Measurements from ENCODE around the gene NCL.

NCL gene, protein sequence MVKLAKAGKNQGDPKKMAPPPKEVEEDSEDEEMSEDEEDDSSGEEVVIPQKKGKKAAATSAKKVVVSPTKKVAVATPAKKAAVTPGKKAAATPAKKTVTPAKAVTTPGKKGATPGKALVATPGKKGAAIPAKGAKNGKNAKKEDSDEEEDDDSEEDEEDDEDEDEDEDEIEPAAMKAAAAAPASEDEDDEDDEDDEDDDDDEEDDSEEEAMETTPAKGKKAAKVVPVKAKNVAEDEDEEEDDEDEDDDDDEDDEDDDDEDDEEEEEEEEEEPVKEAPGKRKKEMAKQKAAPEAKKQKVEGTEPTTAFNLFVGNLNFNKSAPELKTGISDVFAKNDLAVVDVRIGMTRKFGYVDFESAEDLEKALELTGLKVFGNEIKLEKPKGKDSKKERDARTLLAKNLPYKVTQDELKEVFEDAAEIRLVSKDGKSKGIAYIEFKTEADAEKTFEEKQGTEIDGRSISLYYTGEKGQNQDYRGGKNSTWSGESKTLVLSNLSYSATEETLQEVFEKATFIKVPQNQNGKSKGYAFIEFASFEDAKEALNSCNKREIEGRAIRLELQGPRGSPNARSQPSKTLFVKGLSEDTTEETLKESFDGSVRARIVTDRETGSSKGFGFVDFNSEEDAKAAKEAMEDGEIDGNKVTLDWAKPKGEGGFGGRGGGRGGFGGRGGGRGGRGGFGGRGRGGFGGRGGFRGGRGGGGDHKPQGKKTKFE

DNA sequence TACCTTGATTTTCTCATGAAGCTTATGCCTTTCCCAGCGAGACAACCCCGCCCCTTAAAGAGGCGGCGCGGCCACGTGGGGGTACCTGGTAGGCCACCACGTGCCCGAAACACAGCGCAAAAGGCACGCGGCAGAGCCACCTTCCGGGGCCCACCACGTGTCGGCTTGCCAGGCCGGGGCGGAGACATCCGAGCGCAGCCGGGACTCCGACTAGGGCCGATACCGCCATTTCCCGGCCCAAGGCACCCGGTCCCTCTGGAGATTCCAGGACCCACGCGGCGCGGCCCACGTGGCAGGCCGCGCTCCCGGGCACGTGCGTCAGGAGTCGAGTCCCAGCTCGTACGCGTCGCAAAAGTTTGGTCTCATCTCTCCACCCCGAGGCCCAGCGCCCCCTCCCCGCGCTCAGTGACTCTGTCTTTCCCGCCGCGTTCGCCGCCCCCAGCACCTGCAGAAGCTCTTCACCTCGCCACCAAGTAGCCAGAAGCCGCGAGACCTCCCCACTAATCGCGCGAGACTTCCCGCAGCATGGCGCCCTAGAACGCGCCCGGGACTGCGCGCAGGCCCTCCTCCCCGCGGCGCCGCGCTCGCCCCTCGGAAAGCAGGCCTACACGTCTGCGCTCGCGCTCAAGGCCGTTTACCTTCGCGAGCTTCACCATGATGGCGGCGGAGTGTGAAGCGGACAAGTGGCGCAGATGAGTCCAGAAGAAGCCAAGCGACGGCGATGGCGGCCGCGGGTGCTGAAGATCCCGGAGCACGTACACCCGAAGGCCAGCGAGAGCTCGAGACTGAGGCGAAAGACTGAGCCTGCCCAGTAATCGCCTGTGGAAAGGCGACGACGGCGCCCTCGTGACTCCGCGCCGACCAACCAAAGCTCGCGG lies at the start of gene NCL:
NCL (minus strand) TSS at position 787 of the 878 bp plus-strand sequence; CDS start at position 656, 131 bp downstream.
- DNase-seq, result peak; percentile 82

DNA sequence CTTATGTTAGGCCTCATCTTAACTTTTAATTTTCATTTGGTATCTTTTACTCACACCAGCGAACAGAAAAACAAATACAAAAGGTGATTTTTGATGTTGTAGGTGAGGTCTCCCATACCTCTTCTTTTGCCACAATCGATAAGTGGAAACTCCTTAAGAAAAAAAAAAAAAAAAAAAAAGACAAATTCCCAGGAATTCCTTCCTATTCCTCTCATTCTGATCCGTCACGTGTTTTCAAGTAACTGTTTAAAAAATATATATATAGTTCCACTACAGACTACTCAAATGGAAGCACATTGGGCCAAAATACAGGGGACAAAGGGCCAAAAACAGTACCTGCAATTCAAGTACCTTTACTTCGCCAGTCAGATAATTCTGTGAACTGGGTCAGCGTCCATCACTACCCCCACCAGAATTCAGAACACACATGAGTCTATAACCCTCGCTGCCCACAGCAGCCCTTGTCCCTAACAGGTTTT lies 49.5 kb upstream of the NCL start:
- DNase-seq, result no peak

DNA sequence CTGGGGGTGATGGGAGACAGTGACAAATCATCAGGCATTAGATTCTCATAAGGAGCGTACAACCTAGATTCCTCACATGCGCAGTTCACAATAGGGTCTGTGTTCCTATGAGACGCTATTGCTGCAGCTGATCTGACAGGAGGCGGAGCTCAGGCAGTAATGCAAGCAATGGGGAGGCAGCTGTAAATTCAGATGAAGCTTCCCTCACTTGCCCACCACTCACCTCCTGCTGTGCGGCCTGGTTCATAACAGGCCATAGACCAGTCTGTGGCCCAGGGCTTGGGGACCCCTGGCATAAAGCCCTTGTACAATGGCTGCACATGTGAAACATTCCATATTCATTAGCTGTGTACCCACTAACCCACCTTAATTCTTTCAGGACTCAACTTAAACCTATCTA lies 47.9 kb upstream of the NCL start:
- peak; percentile 7 for DNase-seq

DNA sequence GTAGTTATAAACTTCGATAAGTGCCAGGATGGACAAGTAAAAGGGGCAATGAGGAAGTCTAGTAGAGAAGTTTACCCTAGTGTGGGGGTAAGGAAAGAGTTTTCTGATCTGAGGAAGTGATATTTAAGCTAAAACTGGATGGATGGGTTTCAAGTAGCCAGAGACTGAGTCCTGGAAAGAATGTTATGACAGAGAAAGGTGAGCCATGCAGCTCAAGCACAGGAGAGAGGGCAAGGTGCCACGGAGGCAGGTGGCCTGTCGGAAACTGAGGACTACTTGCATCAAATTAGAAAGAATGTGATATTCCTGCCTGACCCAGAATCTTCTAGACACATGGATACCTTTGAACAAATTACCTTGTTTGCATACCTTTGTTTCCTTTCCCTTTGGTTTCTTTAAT lies 39.5 kb upstream of the NCL start:
- DNase-seq, result no peak

DNA sequence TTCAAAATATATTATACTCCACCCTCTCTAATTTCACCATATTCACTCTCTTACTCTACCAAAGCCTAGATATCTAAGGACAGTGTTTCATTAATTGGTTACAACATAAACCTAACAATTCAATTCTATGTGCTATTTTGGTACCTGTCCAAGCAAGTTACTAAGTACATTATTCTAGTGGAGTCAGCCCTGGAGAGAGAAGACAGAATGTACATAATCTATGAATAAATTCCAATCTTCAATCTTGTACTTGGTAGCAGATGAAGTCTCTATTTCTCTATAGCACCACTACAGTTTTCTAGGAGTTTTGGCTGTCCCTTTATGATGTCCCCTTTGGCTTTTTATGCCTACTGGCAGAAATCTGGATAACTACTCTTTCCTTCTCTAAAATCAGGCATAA lies 38.3 kb upstream of the NCL start:
- DNase-seq, result no peak

DNA sequence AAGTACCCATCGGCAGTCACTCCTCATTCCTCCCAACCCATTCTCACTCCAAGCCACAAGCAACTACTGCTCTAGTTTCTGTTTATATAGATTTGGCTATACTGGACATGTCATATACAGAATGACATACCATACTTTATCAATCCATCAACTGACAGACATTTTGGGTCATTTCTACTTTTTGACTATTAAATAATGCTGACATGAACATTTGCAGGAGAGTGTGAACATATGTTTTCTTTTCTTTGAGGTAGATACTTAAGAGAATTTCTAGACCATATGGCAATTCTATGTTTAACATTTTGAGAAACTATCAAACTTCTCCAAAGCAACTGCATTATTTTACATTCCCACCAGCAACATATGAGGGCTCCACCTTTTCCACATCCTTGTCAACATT lies 33.4 kb upstream of the NCL start:
- no peak for DNase-seq

DNA sequence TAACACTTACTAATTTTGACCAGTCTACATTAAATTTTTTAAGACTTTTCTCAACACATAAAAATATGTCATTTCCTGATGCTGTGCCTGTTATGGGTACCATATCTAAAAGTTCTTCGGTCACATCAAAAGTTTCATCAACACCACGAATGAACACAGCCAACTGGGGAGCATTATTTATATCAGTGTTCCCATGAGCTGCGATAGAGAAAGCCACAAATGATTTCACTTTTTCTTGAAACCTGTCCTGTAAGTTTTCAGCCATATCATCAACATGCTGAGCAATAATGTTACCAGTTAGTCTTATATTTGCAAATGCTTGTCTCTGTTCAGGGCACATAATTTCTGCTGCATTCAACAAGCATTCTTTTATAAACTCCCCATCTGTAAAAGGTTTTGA lies 30.4 kb upstream of the NCL start:
- no peak for DNase-seq

DNA sequence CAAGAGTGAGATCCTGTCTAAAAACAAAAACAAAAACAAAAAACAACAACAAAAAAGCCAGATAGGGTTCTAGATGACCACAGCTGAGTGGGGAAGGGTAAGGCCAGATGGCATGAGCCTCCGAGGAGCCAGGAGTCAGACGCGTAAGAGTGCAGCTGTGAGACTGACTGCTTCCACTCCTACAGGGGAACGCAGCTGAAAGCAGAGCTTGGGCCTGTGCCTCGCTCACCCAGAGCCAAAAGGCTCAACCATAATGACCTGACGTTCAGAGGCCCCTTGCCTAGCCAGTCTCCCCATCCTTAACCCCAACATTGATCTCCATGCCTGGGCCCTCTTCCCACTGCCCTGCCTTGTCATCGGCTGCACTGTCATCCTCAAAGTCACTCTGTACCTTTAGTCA lies 26.5 kb upstream of the NCL start:
- DNase-seq, result no peak

DNA sequence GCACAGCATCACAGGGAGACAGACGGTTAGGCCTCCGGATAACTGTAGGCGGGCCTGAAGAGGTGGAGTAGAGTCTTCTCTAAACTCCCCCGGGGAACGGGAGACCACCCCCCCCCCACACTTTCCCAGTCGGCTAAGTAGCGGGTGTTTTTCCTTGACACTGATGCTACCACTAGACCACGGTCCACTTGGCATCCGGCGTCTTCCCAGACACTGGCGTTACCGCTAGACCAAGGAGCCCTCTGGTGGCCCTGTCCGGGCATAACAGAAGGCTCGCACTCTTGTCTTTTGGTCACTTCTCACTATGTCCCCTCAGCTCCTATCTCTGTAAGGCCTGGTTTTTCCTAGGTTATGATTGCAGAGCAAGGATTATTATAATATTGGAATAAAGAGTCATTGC lies 25.7 kb upstream of the NCL start:
- DNase-seq, result no peak

DNA sequence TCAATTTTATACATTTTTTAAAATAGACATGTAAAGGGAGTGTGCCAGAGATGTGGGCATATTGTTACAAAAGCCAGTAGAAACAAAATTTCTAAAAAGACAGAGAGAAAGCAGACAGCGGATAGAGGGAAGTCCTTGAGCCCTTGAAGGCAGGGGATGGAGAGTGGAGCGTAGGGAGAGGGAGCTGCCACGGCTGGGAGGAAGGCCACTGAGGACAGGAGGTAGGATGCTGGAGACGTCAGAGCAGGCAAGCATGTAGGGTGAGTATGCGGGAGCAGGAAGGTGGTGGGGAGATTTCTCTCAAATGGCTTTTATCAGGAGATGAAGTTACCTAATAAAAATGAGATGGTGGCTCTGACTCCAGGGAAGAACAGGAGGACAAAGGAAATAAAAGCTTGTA lies 24.0 kb upstream of the NCL start:
- no peak for DNase-seq

DNA sequence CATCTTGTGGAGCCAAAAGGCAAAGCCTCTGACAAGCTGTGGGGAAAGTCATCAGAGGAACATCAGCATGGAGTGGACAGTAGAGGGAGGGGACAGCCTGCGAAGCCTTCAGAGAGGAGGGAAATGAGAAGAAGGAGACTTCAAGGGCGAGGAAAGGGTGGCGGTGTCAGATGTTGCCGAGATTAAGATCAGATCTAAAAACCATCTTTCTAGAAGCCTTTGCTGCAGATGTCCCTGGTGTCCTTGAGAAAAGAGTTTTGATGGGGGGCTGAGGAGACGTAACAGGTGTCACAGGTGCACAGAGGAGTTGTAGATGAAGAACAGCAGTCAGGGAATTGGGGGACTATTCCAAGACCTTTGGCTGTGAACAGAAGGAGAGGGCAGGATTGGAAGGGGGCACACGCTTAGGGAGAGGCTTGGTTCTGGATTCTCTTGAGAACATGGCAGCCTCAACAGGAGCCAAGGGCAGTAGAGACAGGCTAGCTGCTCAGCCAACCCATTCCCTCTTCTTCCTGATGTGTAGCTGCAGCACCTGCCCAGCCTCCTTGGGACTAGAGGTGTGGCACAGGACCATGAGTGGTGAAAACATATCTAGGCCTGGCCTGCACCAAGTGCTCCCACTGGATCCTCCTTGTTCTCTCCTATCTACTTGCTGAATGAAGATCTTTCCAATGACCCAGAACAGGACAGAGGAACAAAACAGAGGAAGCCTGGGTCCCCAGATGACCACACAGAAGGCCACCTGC lies 22.7 kb upstream of the NCL start:
- no peak for DNase-seq

DNA sequence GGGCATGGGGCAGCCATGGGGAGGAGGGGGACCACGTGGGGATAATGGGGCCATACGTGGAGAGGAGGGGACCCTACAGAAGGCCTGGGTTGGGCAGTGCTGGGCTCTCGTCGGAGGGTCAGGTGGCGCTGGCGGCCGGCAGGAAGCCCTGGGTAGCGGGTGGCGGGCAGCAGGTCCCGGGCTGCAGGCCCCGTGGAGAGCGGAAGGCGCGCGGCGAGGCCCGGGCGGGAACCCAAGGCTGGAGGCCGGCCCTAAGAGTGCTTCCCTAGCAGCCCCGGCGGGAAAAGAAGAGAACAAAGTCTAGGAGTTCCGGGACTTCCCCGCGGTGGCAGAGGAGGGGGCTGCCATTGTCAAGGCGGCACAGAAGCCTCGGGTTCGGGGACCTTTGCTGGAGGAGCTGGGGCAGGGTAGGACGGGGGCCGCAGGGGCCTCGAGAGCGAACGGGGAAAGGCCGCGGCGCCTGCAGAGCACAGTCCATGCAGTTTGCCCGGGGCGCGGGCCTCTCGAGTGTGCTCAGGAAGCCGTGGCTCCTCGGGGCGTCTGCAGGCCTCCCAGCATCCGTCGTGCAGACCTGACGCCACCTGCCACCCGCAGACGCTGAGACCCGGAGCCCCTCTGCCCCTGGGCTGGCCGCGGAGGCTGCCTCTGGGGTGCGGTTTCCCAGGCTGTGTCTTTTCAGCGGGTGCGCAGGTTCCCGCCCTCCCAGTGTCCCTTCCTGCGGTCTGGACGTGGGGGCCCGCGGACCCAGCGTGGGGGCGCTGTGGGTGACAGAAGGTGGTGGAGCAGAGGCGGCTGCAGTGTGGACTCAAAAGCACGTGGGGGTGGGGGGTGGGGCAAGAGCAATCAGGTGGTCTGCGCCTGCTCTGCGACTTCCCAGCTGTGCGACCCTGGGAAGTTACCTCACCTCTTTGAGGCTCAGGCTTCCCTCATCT lies 19.4 kb upstream of the NCL start:
- DNase-seq, result no peak

DNA sequence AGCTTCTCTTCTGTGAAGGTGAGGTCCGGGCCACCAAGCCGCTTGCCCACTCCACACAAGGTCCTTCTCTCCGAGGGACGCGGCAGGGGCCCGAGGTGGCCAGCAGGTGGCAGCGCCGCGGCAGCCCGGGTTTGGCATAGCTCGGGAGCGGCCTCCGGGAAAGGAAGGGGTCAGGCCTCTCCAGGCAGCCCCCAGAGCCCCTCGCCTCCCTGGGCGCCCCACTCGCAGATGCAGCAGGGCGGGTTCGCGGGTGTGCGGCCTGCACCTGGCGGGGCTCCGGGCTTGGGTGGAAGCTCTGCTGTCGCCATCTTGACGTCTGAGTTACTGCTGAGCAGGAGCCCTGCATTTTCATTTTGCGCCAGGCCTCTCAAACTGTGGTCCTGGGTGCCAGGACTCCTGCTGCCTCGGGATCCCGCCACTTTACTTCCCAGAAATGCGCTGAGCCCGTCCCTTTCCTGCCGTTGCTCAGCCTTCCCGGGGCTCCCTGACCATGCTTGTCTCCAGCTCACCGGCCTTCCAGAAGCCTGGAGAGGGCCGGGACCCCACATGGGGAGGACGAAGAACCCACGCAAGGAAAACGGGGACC lies 18.6 kb upstream of the NCL start:
- peak; percentile 26 for DNase-seq

DNA sequence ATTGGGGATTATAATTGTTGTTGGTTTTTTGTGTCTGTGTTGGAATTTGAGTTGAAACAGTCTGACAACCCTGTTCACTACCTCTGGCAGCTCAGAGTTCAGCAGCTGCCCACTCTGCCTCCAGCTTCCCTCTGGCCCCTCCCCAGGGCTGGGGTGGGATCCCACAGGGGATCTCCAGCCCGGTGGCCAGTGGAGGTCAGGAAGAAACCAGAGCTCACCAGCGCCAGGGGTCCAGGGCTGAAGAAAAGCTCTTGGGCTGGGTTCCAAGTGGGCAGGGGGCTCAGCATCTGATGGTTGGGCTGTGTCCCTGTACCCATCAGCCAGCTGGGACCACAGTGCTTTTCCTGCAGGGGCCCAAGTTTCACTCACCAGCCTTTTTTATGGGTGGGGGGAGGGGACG lies 16.5 kb upstream of the NCL start:
- no peak for DNase-seq

DNA sequence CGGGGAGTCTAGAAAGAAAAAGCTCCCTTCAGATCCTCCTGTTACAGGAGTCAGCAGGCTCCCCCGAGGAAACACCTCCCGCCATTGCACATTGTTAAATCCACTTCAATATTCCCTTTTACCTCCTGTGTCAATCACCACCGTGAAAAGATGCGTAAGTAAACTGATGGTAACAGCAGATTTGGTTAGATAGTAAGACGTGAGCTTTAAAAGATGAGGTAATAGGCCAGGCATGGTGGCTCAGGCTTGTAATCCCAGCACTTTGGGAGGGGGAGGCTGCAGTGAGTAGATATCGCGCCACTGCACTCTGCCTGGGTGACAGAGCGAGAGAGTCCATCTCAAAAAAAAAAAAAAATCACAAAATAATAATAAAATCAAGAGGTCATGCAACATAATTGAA lies 15.2 kb upstream of the NCL start:
- DNase-seq, result no peak

DNA sequence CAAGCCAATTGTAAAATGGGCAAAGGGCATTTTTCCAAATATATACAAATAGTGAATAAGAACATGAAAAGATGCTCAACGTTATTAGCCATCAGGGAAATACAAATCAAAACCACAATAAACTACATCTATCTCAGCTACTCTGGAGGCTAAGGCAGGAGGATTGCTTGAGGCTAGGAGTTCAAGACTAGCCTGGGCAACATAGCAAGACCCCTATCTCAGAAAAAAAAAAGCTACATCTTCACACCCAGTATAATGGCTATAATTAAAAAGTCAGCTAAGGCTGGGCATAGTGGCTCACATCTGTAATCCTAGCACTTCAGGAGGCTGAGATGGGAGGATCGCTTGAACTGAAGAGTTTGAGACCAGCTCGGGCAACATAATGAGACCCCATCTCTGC lies 12.6 kb upstream of the NCL start:
- no peak for DNase-seq

DNA sequence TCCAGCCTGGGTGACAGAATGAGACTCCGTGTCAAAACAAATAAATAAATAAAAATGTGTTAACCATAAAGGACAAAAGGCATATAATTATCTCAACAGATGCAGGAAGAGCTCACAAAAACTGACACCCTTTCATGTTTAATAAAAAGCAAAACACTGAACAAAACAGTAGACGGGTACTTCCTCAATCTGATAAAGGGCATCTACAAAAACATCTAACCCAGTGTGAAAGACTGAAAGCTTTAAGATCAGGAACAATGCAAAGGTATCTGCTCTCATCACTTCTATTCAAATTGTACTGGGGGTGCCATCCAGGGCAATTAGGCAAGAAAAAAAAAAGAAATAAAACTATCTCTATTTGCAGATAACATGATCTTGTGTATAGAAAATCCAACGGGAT lies 11.7 kb upstream of the NCL start:
- no peak for DNase-seq

DNA sequence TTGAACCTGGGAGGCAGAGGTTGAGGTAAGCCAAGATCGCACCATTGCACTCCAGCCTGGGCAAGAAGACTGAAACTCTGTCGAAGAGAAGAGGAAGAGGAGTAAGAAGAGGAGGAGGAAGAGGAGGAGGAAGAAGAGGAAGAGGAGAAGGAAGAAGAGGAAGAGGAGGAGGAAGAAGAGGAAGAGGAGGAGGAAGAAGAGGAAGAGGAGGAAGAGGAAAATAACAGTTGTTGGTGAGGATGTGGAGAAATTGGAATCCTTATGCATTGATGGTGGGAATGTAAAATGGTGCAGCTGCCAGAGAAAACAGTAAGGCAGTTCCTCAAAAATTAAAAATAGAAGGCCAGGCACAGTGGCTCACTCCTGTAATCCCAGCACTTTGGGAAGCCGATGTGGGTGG lies 8.5 kb upstream of the NCL start:
- DNase-seq, result no peak

DNA sequence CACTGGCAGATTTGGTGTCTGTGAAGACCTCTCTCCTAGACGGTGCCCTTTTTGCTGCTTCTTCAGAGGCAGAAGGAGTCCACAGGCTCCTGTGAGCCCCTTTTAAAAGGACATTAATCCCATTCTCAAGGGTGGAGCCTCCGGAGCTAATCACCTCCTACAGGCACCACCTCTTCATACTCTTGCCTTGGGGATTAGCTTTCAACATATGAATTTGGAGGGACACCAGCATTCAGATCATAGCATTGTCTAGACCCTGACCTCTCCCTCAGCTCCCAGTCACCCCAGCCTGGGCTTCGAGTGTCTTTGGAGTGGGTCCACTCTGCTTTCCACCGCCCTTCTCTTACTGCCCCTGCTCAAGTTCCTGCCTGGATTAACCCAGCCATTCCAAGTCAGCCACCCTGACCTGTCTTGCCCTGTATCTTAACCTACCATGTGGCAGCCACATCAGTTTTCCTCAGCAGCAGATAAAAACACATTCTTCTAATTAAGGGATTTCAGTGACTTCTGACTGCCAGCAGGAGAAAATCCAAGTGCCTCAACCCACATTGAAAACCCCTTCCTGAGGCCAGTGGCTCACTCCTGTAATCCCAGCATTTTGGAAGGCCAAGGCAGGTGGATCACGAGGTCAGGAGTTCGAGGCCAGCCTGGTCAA lies 6.1 kb upstream of the NCL start:
- DNase-seq, result no peak

DNA sequence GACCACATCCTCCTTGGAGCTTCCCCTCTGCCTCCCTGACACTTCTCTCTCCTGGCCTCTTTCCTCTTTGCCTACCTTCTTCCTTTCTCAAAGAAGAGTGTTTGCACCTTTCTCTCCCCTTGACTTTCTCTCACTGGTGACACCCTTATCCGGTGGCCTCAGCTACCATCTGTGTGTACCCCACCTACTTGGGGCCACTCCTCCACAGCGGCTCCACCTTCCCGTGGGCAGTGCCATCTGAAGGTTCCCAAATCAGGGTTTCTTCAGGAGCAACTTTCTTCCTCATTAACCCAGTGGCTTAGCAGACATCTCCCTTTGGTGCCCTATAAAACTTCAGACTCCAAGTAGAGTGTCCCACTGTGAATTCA lies 5.3 kb upstream of the NCL start:
- no peak for DNase-seq
